Endodermal cell (in vitro differentiated cells): Measurements from ENCODE around the gene TRAPPC5. TPM values are rescaled to one million over a fixed set of nuclear protein-coding genes. Genes with fewer than 3 reads are reported as not detected.

Source experiments
- DNase-seq: peaks from one replicate; pipeline ENCODE4 v3.0.0-alpha.2; 2017
- H3K27ac ChIP-seq: 2 replicates; pipeline ENCODE4 v1.5.1; 2013; ENCODE audit warnings: mild to moderate bottlenecking, low read depth, low read length, moderate library complexity
- H3K27me3 ChIP-seq: 2 replicates; pipeline ENCODE4 v1.6.1; 2013; ENCODE audit warnings: mild to moderate bottlenecking, low read length, moderate library complexity; ENCODE audit not compliant: insufficient read depth, control insufficient read depth, poor library complexity, severe bottlenecking
- H3K36me3 ChIP-seq: 2 replicates; pipeline ENCODE4 v1.7.0; 2013; ENCODE audit warnings: mild to moderate bottlenecking, low read length, moderate library complexity; ENCODE audit not compliant: control insufficient read depth, insufficient read depth
- H3K4me1 ChIP-seq: one replicate; pipeline ENCODE4 v1.7.0; 2013; ENCODE audit warnings: low read length; ENCODE audit not compliant: control insufficient read depth, insufficient read depth
- H3K4me3 ChIP-seq: 2 replicates; pipeline ENCODE4 v1.5.1; 2013; ENCODE audit warnings: mild to moderate bottlenecking, low read length, moderate library complexity
- H3K9ac ChIP-seq: 2 replicates; pipeline ENCODE4 v1.6.1; 2013; ENCODE audit warnings: mild to moderate bottlenecking, low read length, moderate library complexity; ENCODE audit not compliant: poor library complexity, severe bottlenecking; ENCODE audit errors: extremely low read depth
- H3K9me3 ChIP-seq: 2 replicates; pipeline ENCODE4 v1.6.1; 2013; ENCODE audit warnings: mild to moderate bottlenecking, low read length, moderate library complexity; ENCODE audit not compliant: control insufficient read depth
- H3K27ac Mint-ChIP-seq: 2 replicates; pipeline ENCODE4 v1.8.0; 2020; ENCODE audit warnings: mixed read lengths
- H3K27me3 Mint-ChIP-seq: 2 replicates; pipeline ENCODE4 v1.8.0; 2021; ENCODE audit warnings: mild to moderate bottlenecking, mixed read lengths; ENCODE audit not compliant: insufficient read depth
- H3K36me3 Mint-ChIP-seq: 2 replicates; pipeline ENCODE4 v1.8.0; 2020; ENCODE audit warnings: low read depth, mixed read lengths
- H3K4me1 Mint-ChIP-seq: 2 replicates; pipeline ENCODE4 v1.8.0; 2020; ENCODE audit warnings: mixed read lengths
- H3K4me3 Mint-ChIP-seq: 2 replicates; pipeline ENCODE4 v1.8.0; 2020; ENCODE audit warnings: mild to moderate bottlenecking, moderate library complexity, mixed read lengths
- H3K9me3 Mint-ChIP-seq: 2 replicates; pipeline ENCODE4 v1.8.0; 2020; ENCODE audit warnings: mild to moderate bottlenecking, mixed read lengths
- WGBS, 2 experiments: methylation state at CpG; one replicate each; pipeline versions ENCODE4 v1.1.5 to v1.1.7; 2013; ENCODE audit warnings: missing lambda C conversion rate in 2 of 2, mixed read lengths in 1 of 2; ENCODE audit not compliant: insufficient coverage in 1 of 2, insufficient read length in 1 of 2; 5-methylcytosine and 5-hydroxymethylcytosine counted together
- total RNA-seq, 2 donors: library from RNA; stranded (reverse); fragmentation: NEBNext Ultra II Directional in 1 of 2; extraction: Animal tissue kit (Norgen Biotek cat#: 25700) in 1 of 2; gene quantifications; 2 replicates in 1 of 2; 3 replicates in 1 of 2; pipeline ENCODE4 v1.2.1, GENCODE V29; 2021
- TF ChIP-seq, protein P1 (sequence below): fragments of 200-600 bp; sonication (generic); conservative IDR thresholded peaks from 2 replicates; pipeline ENCODE4 v1.5.0; 2021; ENCODE audit warnings: antibody characterized with exemption, mild to moderate bottlenecking

Gene TRAPPC5
- total RNA-seq, 2 donors from 2014 or later = 64.6 to 93.1 TPM

DNA sequence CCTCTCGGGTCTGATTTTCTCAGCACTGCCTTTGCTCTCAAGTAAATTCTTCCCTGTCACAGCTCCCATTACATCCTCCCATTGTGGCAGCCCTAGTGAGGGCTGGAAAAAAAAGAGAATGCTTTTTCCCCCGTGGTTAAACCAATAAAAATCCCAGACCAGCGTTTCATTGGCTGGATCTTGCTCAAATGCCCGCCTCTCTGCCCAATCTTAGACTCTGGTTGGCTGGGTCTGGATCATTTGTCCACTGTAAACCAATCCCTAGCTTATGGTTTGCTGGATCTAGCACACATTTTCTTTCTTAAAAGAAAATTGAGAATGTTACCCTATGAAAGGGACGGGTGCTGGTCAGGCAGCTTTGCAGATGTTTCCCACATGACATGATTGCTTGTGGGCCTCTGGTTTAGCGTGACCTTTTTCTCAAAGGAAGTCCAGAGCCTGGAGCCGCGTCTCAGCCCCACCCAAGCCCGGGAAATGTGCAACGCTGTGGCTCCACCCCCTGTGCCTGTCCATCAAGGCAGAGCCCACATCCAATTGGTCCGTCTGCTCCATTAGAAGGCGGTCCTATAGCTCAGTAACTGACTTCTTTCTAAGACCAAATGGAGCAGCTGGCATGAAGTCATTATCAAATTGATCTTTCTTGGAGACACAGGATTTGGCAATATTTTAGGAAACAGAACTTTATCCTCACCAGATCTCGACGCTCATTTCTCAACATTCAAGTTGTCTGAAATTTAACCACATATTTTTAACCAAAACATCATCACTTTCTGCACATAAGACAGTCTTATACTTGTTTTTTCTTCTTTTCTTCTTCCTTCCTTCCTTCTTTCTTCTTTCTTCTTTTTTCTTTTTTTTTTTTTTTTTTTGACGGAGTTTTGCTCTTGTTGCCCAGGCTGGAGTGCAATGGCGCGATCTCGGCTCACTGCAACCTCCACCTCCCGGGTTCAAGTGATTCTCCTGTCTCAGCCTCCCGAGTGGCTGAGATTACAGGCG lies 6.3 kb upstream of the TRAPPC5 start:
- DNase-seq = peak; percentile 82
- Mint-ChIP-seq H3K27ac (no peak overlapping the region), H3K36me3 (no peaks in the 10 kb centered on the region), H3K4me1 (no peaks in the 10 kb centered on the region), H3K9me3 (peaks cover 7% of the 10 kb centered on the region), H3K4me3 (no peak overlapping the region), H3K27me3 (peaks cover 82% of the 10 kb centered on the region)
- TF ChIP-seq, protein P1, sequence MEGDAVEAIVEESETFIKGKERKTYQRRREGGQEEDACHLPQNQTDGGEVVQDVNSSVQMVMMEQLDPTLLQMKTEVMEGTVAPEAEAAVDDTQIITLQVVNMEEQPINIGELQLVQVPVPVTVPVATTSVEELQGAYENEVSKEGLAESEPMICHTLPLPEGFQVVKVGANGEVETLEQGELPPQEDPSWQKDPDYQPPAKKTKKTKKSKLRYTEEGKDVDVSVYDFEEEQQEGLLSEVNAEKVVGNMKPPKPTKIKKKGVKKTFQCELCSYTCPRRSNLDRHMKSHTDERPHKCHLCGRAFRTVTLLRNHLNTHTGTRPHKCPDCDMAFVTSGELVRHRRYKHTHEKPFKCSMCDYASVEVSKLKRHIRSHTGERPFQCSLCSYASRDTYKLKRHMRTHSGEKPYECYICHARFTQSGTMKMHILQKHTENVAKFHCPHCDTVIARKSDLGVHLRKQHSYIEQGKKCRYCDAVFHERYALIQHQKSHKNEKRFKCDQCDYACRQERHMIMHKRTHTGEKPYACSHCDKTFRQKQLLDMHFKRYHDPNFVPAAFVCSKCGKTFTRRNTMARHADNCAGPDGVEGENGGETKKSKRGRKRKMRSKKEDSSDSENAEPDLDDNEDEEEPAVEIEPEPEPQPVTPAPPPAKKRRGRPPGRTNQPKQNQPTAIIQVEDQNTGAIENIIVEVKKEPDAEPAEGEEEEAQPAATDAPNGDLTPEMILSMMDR = no peak
- peaks cover 64% of the 10 kb centered on the region for H3K27me3 ChIP-seq
- H3K4me1 ChIP-seq = no peaks in the 10 kb centered on the region
- H3K9ac ChIP-seq = no peak overlapping the region
- H3K36me3 ChIP-seq = no peaks in the 10 kb centered on the region
- no peak overlapping the region for H3K27ac ChIP-seq
- no peak overlapping the region for H3K4me3 ChIP-seq
- H3K9me3 ChIP-seq = no peaks in the 10 kb centered on the region
- WGBS, 2 experiments = 47 to 65% methylated on average over 12 to 21 of the region's 21 CpGs

GRCh38 chr19:7676376-7676775 lies 4.3 kb upstream of the TRAPPC5 start:
- Histone ChIP-seq H3K27ac (no peak overlapping the region), H3K36me3 (no peaks in the 10 kb centered on the region), H3K27me3 (peaks cover 47% of the 10 kb centered on the region), H3K4me3 (no peak overlapping the region), H3K9ac (no peak overlapping the region), H3K4me1 (no peaks in the 10 kb centered on the region), H3K9me3 (no peaks in the 10 kb centered on the region)
- Mint-ChIP-seq H3K27ac (no peak overlapping the region), H3K4me3 (no peak overlapping the region), H3K36me3 (no peaks in the 10 kb centered on the region), H3K27me3 (peaks cover 65% of the 10 kb centered on the region), H3K9me3 (peaks cover 7% of the 10 kb centered on the region), H3K4me1 (no peaks in the 10 kb centered on the region)
- TF ChIP-seq, protein P1 = no peak
- no peak for DNase-seq
- 72 to 80% methylated on average over 2 to 7 of the region's 7 CpGs for WGBS, 2 experiments

GRCh38 chr19:7676854-7677253 lies 3.8 kb upstream of the TRAPPC5 start, which contains the start of gene MCEMP1:
Gene MCEMP1 (plus strand): TSS chr19:7677090. CDS start chr19:7677121, 31 bp downstream.
- Mint-ChIP-seq H3K36me3 (peaks cover 2% of the 10 kb centered on the region), H3K4me3 (no peak within 1 kb of the TSS), H3K4me1 (peaks cover under 1% of the 10 kb centered on the region), H3K27me3 (peaks cover 61% of the 10 kb centered on the region), H3K9me3 (peaks cover 7% of the 10 kb centered on the region), H3K27ac (no peak within 1 kb of the TSS)
- peaks cover 42% of the 10 kb centered on the region for H3K27me3 ChIP-seq
- no peak within 1 kb of the TSS for H3K9ac ChIP-seq
- 67 to 69% methylated on average over 4 to 10 of the region's 10 CpGs for WGBS, 2 experiments
- no peaks in the 10 kb centered on the region for H3K9me3 ChIP-seq
- DNase-seq = no peak
- H3K36me3 ChIP-seq = no peaks in the 10 kb centered on the region
- TF ChIP-seq, protein P1 = no peak
- no peak within 1 kb of the TSS for H3K4me3 ChIP-seq
- no peak within 1 kb of the TSS for H3K27ac ChIP-seq
- no peaks in the 10 kb centered on the region for H3K4me1 ChIP-seq
